Activated CD4-positive, alpha-beta T cell treated with anti-CD3 and anti-CD28 coated beads for 48 hours (primary cell): Measurements from ENCODE around the gene XNDC1N.
"Not testable (repeated sequence)": the region's sequence is repeated elsewhere in the genome, so short reads cannot be mapped to it uniquely, and the experiment has no call there.

ENCODE experiments used
- DNase-seq: peaks from one replicate; pipeline ENCODE4 v3.0.0-alpha.2; 2020

Gene XNDC1N

GRCh38 chr11:71930556-71931244 lies 2.3 kb upstream of the XNDC1N start:
- peak; percentile 31 for DNase-seq

- DNase-seq = no peak
Measured at GRCh38 chr11:71929491-71929890, 1.1 kb upstream of the XNDC1N start.

DNA sequence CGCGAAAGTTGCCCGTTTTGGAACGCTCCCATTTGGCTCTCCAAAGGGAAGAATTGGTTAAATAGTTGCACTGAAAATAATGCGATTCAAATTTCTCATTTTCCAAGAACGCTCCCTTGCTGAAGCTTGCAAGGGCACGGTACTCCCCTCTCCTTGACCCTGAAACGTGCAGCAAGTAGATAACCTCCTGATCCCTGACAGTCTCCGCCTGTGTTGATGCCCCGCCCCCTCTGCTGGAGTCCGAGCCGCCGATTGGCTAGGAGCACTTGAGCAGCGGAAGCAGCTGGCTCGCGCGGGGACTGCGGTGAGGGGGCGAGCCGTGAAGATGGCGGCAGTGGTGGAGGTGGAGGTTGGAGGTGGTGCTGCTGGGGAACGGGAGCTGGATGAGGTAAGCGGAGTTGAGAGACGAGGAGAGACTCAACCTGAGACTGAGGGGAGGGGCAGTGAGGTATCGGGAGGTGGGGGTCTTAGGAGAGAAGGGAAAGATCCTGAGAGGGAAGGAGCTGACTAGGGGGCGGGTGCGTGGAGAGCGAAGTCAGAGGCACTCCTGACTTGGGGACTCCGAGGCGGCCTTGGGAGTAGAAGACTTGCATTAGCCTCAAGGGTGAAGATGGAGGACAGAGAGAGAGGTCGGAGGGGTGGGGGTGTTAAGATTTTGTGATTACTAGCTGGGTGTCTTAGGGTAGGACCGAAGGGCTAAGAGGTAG lies 496 bp upstream of the XNDC1N start, which contains the start of gene RNF121:
Gene RNF121, plus strand, starts transcription at position 310 of the 707 bp plus-strand sequence. Its CDS starts 16 bp downstream, at position 326.
- peak; percentile 99 for DNase-seq

- DNase-seq = no peak
Measured at GRCh38 chr11:71917646-71918140, 10.7 kb downstream of the XNDC1N start.

GRCh38 chr11:71914617-71915189 lies 13.7 kb downstream of the XNDC1N start:
- DNase-seq = no peak

DNA sequence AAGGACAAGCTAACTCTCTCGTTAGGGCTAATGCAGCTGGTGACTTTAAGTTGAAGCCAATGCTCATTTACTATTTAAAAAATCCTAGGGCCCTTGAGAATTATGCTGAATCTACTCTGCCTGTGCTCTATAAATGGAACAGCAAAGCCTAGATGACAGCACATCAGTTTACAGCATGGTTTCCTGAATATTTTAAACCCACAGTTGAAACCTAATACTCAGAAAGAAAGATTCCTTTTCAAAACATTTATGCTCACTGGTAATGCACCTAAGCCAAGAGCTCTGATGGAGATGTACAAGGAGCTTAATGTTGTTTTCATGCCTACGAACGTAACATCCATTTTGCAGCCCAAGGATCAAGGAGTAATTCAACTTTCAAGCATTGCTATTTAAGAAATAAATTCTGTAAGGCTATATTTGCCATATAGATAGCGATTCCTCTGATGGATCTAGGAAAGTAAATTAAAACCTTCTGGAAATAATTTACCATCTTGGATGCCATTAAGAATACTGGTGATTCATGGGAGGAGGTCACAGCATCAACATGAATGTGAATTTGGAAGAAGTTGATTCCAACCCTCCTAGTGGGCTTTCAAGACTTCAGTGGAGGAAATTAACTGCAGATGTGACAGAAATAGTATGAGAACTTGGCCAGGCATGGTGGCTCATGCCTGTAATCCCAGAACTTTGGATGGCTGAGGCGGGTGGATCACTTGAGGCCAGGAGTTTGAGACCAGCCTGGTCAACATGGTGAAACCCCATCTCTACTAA lies 14.5 kb downstream of the XNDC1N start:
- no peak for DNase-seq

GRCh38 chr11:71911986-71912340 lies 16.4 kb downstream of the XNDC1N start:
- not testable (repeated sequence) for DNase-seq

- peak; percentile 88 for DNase-seq
Measured at GRCh38 chr11:71911321-71911985, 16.9 kb downstream of the XNDC1N start.

DNA sequence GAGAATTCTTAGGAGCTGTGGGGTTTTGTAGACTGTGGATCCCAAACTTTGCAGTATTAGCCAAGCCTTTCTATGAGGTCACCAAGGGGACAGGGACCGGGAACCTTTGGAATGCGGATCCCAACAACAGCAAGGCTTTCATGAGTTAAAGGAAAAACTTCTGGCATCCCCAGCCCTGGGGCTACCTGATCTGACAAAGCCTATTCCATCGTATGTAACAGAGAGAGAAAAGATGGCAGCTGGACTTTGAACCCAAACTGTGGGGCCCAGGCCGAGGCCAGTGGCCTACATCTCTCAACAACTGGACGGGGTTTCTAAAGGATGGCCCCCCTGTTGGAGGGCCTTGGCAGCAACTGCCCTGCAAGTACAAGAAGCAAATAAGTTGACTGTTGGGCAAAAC lies 17.6 kb downstream of the XNDC1N start:
- not testable (repeated sequence) for DNase-seq

- DNase-seq = no peak
Measured at GRCh38 chr11:71908218-71908617, 20.2 kb downstream of the XNDC1N start.

- DNase-seq = not testable (repeated sequence)
Measured at GRCh38 chr11:71901137-71901536, 27.3 kb downstream of the XNDC1N start.

DNA sequence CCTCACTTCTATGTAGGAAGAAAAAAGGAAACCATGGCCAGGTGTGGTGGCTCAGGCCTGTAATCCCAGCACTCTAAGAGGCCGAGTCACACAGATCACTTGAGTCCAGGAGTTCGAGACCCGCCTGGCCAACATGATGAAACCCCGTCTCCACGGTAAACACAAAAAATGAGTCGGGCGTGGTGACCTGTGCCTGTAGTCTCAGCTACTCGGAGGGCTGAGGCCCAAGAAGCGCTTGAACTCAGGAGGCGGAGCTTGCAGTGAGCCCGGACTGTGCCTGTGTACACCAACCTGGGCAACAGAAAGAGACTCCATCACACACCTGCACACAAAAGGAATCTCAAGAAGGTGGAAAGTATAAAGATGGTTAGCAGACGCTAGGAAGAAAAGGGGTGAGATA lies 32.4 kb downstream of the XNDC1N start:
- DNase-seq = no peak

DNA sequence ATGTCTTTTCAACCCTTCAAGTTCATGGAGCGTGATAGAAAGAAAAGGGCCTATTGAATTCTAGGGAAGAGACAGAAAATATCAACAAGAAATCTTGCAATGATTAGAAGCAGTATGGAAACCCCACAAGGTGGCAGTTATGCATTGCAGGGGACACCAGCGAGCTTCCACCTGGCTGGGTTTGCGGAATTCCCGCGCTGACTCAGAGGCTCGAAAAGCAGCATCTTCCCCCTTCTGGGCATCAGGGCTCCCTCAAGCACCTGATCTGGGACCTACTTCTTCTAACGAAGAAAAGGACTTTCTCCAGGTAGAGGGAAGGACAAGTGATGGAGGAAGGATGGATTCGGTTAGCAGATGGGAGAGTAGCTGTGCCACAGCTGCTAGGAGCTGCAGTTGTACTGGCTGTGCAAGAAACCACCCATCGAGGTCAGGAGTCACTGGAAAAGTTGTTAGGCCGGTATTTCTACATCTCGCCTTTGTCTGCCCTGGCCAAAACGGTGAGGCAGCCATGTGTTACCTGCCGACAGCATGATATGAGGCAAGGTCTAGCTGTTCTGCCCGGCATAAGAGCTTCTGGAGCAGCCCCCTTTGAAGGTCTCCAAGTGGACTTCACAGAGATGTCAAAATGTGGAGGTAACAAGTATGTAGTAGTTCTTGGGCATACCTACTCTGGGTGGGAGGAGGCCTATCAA lies 39.1 kb downstream of the XNDC1N start:
- not testable (repeated sequence) for DNase-seq

DNA sequence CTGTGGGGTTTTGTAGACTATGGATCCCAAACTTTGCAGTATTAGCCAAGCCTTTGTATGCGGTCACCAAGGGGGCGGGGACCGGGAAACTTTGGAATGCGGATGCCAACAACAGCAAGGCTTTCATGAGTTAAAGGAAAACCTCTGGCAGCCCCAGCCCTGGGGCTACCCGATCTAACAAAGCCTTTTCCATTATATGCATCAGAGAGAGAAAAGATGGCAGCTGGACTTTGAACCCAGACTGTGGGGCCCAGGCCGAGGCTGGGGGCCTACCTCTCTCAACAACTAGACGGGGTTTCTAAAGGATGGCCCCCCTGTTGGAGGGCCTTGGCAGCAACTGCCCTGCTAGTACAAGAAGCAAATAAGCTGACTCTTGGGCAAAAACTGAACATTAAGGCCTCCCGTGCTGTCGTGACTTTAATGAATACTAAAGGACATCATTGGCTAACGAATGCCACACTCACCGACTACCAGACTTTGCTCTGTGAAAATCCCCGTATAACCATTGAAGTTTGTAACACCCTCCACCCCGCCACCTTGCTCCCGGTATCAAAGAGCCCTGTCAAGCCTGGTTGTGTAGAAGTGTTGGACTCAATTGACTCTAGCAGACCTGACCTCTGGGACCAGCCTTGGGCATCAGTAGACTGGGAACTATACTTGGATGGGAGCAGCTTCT lies 39.9 kb downstream of the XNDC1N start:
- not testable (repeated sequence) for DNase-seq

DNA sequence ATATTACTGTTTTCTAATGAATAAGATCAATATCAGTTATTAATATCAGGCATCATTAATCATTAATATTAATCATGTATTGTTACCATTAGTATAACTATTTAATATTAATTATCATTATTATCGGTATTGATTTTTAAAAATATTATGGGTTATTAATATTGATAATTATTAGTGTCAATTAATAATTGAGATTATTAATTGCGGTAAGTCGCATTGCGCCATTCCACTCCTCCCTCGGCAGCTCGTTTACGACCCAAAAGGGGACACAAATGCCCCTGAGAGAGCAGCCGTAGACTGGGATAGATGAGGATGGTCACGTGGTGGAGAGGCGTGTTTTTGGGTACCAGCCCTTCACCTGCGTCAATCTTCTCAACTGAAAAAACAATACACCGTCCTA lies 42.6 kb downstream of the XNDC1N start:
- not testable (repeated sequence) for DNase-seq
